K562 (cell line): ENCODE data around the gene QSOX2. TPM values are rescaled to one million over a fixed set of nuclear protein-coding genes. Genes with fewer than 3 reads are reported as not detected.
A peak's percentile ranks its signal among the peaks of the same experiment; 100 is the strongest.

Experiments
- ATAC-seq: fragments of 200-7000 bp; cut with Tn5 transposase; 3 replicates; pipeline ENCODE4 v1.9.1; 2020; ENCODE audit warnings: moderate library complexity
- BruUV-seq: library from RNA; stranded (reverse); fragments of 400-500 nt; replicated peaks from 2 replicates; lab custom pipeline; 2021; lab: Mats Ljungman, UMichigan
- CTCF ChIA-PET: fragments of 300-600 bp; formaldehyde crosslinking; extraction: SDS; loops from one replicate; lab custom pipeline; 2021; ENCODE audit warnings: low intra/inter-chr PET ratio; lab: Yijun Ruan, JAX
- POLR2A ChIA-PET: fragments of 300-600, 350-650 bp; sonication (Branson Sonifier 250); formaldehyde crosslinking; extraction: SDS; loops from one replicate; lab custom pipeline; 2021; ENCODE audit warnings: antibody characterized with exemption, inconsistent platforms; lab: Yijun Ruan, JAX
- DNase-seq, 4 experiments: peaks; one replicate each; pipeline versions ENCODE4 v3.0.0 to v3.0.0-alpha.2; 2011 to 2018; ENCODE audit warnings: low spot score in 3 of 4, mixed read lengths in 3 of 4; ENCODE audit errors: extremely low read depth in 1 of 4
- FAIRE-seq: peaks from 2 replicates; lab custom pipeline; 2011; peaks lifted over from hg19 to GRCh38; lab: Jason Lieb, UNC
- H2AFZ ChIP-seq: 2 replicates; pipeline ENCODE4 v1.6.0; 2011; ENCODE audit warnings: low read depth, low read length, control low read depth, inconsistent platforms
- H3K27ac ChIP-seq: fragments of 200-600 bp; 3 replicates; pipeline ENCODE4 v1.8.0; 2011; ENCODE audit warnings: low read depth, mild to moderate bottlenecking, control low read depth, inconsistent platforms, low read length, moderate library complexity, mixed read lengths; ENCODE audit errors: extremely low read depth
- H3K27me3 ChIP-seq, 2 experiments: fragments of 300-600 bp in 1 of 2; 2 replicates in 1 of 2; 3 replicates in 1 of 2; pipeline versions ENCODE4 v1.6.0 to v1.8.0; 2011; ENCODE audit warnings: inconsistent platforms in 2 of 2, low read length in 2 of 2, mild to moderate bottlenecking in 1 of 2, mixed read lengths in 1 of 2, moderate library complexity in 1 of 2; ENCODE audit not compliant: control insufficient read depth in 2 of 2, insufficient read depth in 2 of 2
- H3K36me3 ChIP-seq: fragments of 300-600 bp; 3 replicates; pipeline ENCODE4 v1.8.0; 2011; ENCODE audit warnings: mild to moderate bottlenecking, low read length, inconsistent platforms; ENCODE audit not compliant: control insufficient read depth, insufficient read depth
- H3K4me1 ChIP-seq, 2 experiments: fragments of 200-600 bp in 1 of 2; replicated peaks in 1 of 2; 2 replicates in 1 of 2; 3 replicates in 1 of 2; pipeline versions ENCODE4 v1.5.1 to v1.8.0; 2011; ENCODE audit warnings: inconsistent platforms in 2 of 2, low read length in 2 of 2, mild to moderate bottlenecking in 1 of 2, mixed read lengths in 1 of 2, moderate library complexity in 1 of 2; ENCODE audit not compliant: control insufficient read depth in 2 of 2, insufficient read depth in 2 of 2
- H3K4me2 ChIP-seq: 2 replicates; pipeline ENCODE4 v1.6.1; 2011; ENCODE audit warnings: low read length, control low read depth, inconsistent platforms, mixed read lengths; ENCODE audit not compliant: insufficient read depth
- H3K4me3 ChIP-seq: fragments of 200-600 bp; sonication (generic), shearing (Covaris generic); 2 replicates; pipeline ENCODE4 v1.5.1; 2016; ENCODE audit warnings: control low read depth, inconsistent platforms
- H3K79me2 ChIP-seq: fragments of 200-600 bp; 3 replicates; pipeline ENCODE4 v1.8.0; 2011; ENCODE audit warnings: low read length, inconsistent platforms; ENCODE audit not compliant: control insufficient read depth, insufficient read depth
- H3K9ac ChIP-seq, 2 experiments: 2 replicates each; pipeline versions ENCODE4 v1.6.0 to v1.6.1; 2011; ENCODE audit warnings: low read depth in 2 of 2, low read length in 2 of 2, control low read depth in 1 of 2, inconsistent platforms in 1 of 2, mild to moderate bottlenecking in 1 of 2, mixed read lengths in 1 of 2; ENCODE audit not compliant: insufficient read depth in 1 of 2
- H3K9me1 ChIP-seq: one replicate; pipeline ENCODE4 v1.6.0; 2011; ENCODE audit warnings: inconsistent platforms, mild to moderate bottlenecking, low read length, moderate library complexity; ENCODE audit not compliant: control insufficient read depth, insufficient read depth
- H3K9me3 ChIP-seq: replicated peaks from 2 replicates; pipeline ENCODE4 v1.5.1; 2011; ENCODE audit warnings: low read depth, low read length, inconsistent platforms; ENCODE audit not compliant: control insufficient read depth, insufficient read depth
- H4K20me1 ChIP-seq: replicated peaks from 2 replicates; pipeline ENCODE4 v1.6.1; 2011; ENCODE audit warnings: low read length, inconsistent platforms, mixed read lengths; ENCODE audit not compliant: control insufficient read depth, insufficient read depth
- CREB1 ChIP-seq, 2 experiments: sonication (generic) in 1 of 2; formaldehyde crosslinking in 1 of 2; IDR thresholded peaks; 2 replicates each; pipeline versions ENCODE4 v1.6.1 to v1.8.0; 2012 to 2022; ENCODE audit warnings: inconsistent platforms in 1 of 2, mild to moderate bottlenecking in 1 of 2, missing genetic modification reagents in 1 of 2, moderate library complexity in 1 of 2
- HMG20A ChIP-seq: fragments of 450-650 bp; formaldehyde crosslinking; conservative IDR thresholded peaks from 2 replicates; pipeline ENCODE4 v1.4.0; 2020; ENCODE audit warnings: mild to moderate bottlenecking, mixed read lengths
- HNRNPL ChIP-seq: fragments of 200-400 bp; formaldehyde crosslinking; IDR thresholded peaks from 2 replicates; pipeline ENCODE4 v1.6.1; 2017; ENCODE audit warnings: low read depth, mild to moderate bottlenecking, low read length
- MAX ChIP-seq: sonication (generic); formaldehyde crosslinking; IDR thresholded peaks from 2 replicates; pipeline ENCODE4 v1.9.0; 2022; ENCODE audit warnings: mild to moderate bottlenecking, missing genetic modification reagents
- POLR2G ChIP-seq: fragments of 200-400 bp; formaldehyde crosslinking; IDR thresholded peaks from 2 replicates; pipeline ENCODE4 v1.6.1; 2017; ENCODE audit warnings: low read depth, mild to moderate bottlenecking, antibody characterized with exemption, low read length, moderate library complexity
- SP1 ChIP-seq: sonication (generic); formaldehyde crosslinking; IDR thresholded peaks from 2 replicates; pipeline ENCODE4 v1.8.1; 2022; ENCODE audit warnings: mild to moderate bottlenecking, missing genetic modification reagents
- TFAP4 ChIP-seq: sonication (generic); formaldehyde crosslinking; IDR thresholded peaks from 2 replicates; pipeline ENCODE4 v1.8.0; 2022; ENCODE audit warnings: missing genetic modification reagents, mild to moderate bottlenecking, moderate library complexity, borderline replicate concordance
- ZBTB43 ChIP-seq: sonication (generic); formaldehyde crosslinking; IDR thresholded peaks from 2 replicates; pipeline ENCODE4 v1.8.0; 2023; ENCODE audit warnings: mild to moderate bottlenecking, missing genetic modification reagents
- ZNF239 ChIP-seq: fragments of 250-450 bp; sonication (Bioruptor Pico); IDR thresholded peaks from 2 replicates; pipeline ENCODE4 v1.4.0; 2020; ENCODE audit warnings: mild to moderate bottlenecking
- ZNF609 ChIP-seq: sonication (generic); formaldehyde crosslinking; IDR thresholded peaks from 2 replicates; pipeline ENCODE4 v1.8.1; 2023; ENCODE audit warnings: missing genetic modification reagents, mild to moderate bottlenecking, borderline replicate concordance
- ZNF717 ChIP-seq: fragments of 250-450 bp; sonication (Bioruptor Pico); IDR thresholded peaks from 2 replicates; pipeline ENCODE4 v1.5.0; 2021
- WGBS: fragments of 100-300 bp; shearing (Covaris generic); methylation state at CpG from one replicate; pipeline ENCODE4 v1.1.6; 2016; ENCODE audit warnings: low coverage, mixed read lengths; ENCODE audit not compliant: insufficient coverage; ENCODE audit errors: missing lambda C conversion rate; 5-methylcytosine and 5-hydroxymethylcytosine counted together
- in situ Hi-C: fragments of 300-500 bp; cut with MboI; formaldehyde crosslinking; loops from 4 replicates; pipeline ENCODE4 v1.15.0; 2018; ENCODE audit warnings: inconsistent platforms, mixed read lengths
- intact Hi-C: fragments of 100-400 bp; cut with micrococcal nuclease; formaldehyde crosslinking; loops from 2 replicates; pipeline ENCODE4 v1.14.2; 2022
- polyA plus RNA-seq, 8 experiments: library from polyadenylated mRNA; depleted of rRNA in 4 of 8; stranded (reverse) in 5 of 8; unstranded in 3 of 8; fragments of >200 nt; fragmentation: Nextera tagmentation in 2 of 8; fragmentation: Illumina TruSeq in 1 of 8; extraction: Ambion mirVana in 2 of 8; extraction: Trizol in 1 of 8; gene quantifications; 2 replicates each; pipeline versions ENCODE4 v1.2.1 to v1.2.3, GENCODE V29; 2011 to 2014; ENCODE audit warnings: inconsistent platforms in 1 of 8, missing spikeins in 1 of 8
- total RNA-seq, 7 experiments: library from RNA; depleted of rRNA in 6 of 7; stranded (reverse); fragments of >200 nt in 6 of 7; fragmentation: Illumina TruSeq in 2 of 7; extraction: Trizol in 2 of 7; gene quantifications; 2 replicates each; pipeline versions ENCODE4 v1.2.1 to v1.2.3, GENCODE V29; 2011 to 2021; ENCODE audit warnings: low replicate concordance in 1 of 7

Gene QSOX2
- total and polyA plus RNA-seq, 9 of the 15 experiments (the other 6 are each of a cell fraction or from before 2014, with no cell fraction given): 0.51 to 23.7 (median 12.7) TPM

GRCh38 chr9:136292591-136293448, 47.2 kb upstream of the QSOX2 start:
- Histone ChIP-seq H3K9me3 (peaks cover 13% of the 10 kb centered on the region), H3K27me3 (peaks cover 15 to 52% of the 10 kb centered on the region in 2 experiments; a peak in 4 of 5 replicates), H3K4me1 (peaks cover 0 to 55% of the 10 kb centered on the region in 2 experiments; a peak in 2 of 5 replicates), H3K4me3 (no peak overlapping the region), H4K20me1 (peaks cover 7% of the 10 kb centered on the region), H3K36me3 (no peaks in the 10 kb centered on the region), H3K27ac (no peak overlapping the region), H3K9ac (no peak overlapping the region), H3K4me2 (no peak overlapping the region), H3K79me2 (no peaks in the 10 kb centered on the region), H3K9me1 (no peaks in the 10 kb centered on the region), H2AFZ (no peak overlapping the region)
- in situ Hi-C loops (no loop called here), intact Hi-C loops (no loop called here)
- ATAC-seq (no peak), FAIRE-seq (no peak), DNase-seq (no peak)
- ChIA-PET CTCF (no interaction called here), POLR2A (interaction anchor here (0.6 to 0.7 kb wide), 2 partner anchors 13 to 111 kb away, joined by 3 read pairs; no protein-coding TSS in a partner anchor)
- WGBS: 48% methylated on average over 20 of the region's 34 CpGs
- BruUV-seq: no TSS peak
- no peak for TF ChIP-seq HMG20A
- no peak for TF ChIP-seq ZNF609 (CRISPR knock-in tag)
- TF ChIP-seq MAX (CRISPR knock-in tag): peak; percentile 60
- TF ChIP-seq SP1 (CRISPR knock-in tag): no peak
- no peak for TF ChIP-seq ZNF239 (CRISPR knock-in tag)
- TF ChIP-seq ZBTB43 (CRISPR knock-in tag): peak; percentile 99
- TF ChIP-seq HNRNPL: peak; percentile 90
- TF ChIP-seq ZNF717 (CRISPR knock-in tag): no peak
- no peak for TF ChIP-seq POLR2G
- TF ChIP-seq TFAP4 (CRISPR knock-in tag): peak; percentile 0; the same call in 1 of the 2 replicates
- TF ChIP-seq CREB1 (IDR thresholded peaks at IDR 0.05): no peak
- no peak for TF ChIP-seq CREB1 (CRISPR knock-in tag; IDR thresholded peaks at IDR 0.05)
